Gastrocnemius medialis (tissue), 4 donors: ENCODE data around the gene MLXIPL.

Source experiments
- CTCF ChIP-seq, 5 experiments: fragments of 450-650 bp in 3 of 5; fragments of 200-600 bp in 2 of 5; sonication (generic) in 2 of 5; IDR thresholded peaks in 4 of 5; conservative IDR thresholded peaks in 1 of 5; 1 replicate in 4 of 5; 2 replicates in 1 of 5; pipeline ENCODE4 v1.5.1; 2016 to 2019; ENCODE audit warnings: antibody characterized with exemption in 5 of 5, mild to moderate bottlenecking in 3 of 5, moderate library complexity in 3 of 5
- POLR2A ChIP-seq, 2 donors: fragments of 450-650 bp; IDR thresholded peaks; one replicate each; pipeline ENCODE4 v1.6.1; 2017; ENCODE audit warnings: antibody characterized with exemption in 2 of 2, mild to moderate bottlenecking in 2 of 2, moderate library complexity in 2 of 2

GRCh38 chr7:73669288-73669701 lies 45.0 kb upstream of the MLXIPL start:
- TF ChIP-seq CTCF (IDR thresholded peaks at IDR 0.05 in 4 of 5, conservative IDR thresholded peaks at IDR 0.05 in 1 of 5) (no peak), POLR2A (IDR thresholded peaks at IDR 0.05) (no peak)
